Activated T-cell treated with anti-CD3 and anti-CD28 coated beads for 48 hours (primary cell): ENCODE measurements around the gene KDM6B.
A peak's percentile ranks its signal among the peaks of the same experiment; 100 is the strongest.

Experiments used
- DNase-seq: peaks from one replicate; pipeline ENCODE4 v3.0.0-alpha.2; 2020; ENCODE audit warnings: low read depth

Gene KDM6B

DNA sequence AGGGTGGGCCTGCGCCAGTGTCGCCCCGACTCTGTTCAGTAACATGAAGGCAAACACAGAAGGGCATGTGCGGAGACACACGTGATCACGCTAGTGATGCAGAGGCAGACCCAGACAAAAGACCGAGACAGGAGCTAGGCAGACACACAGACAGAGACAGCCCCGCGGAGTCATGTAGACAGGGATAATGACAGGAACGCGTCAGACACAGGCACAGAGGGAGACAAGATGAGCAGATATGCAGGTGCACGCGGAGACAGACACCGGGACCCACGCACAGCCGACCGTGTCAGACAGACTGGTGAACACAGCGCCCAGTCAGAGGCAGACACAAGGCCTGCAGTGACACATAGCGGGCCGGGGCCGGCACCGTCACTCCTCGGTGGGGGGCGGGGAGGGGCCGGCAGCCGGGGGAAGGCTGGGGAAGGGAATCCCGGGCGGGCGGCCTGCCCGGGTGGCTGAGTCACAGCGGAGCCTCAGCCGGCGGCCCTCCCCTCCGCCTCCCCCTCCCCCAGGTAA is 7.4 kb downstream of the KDM6B start:
- DNase-seq = peak; percentile 92

DNA sequence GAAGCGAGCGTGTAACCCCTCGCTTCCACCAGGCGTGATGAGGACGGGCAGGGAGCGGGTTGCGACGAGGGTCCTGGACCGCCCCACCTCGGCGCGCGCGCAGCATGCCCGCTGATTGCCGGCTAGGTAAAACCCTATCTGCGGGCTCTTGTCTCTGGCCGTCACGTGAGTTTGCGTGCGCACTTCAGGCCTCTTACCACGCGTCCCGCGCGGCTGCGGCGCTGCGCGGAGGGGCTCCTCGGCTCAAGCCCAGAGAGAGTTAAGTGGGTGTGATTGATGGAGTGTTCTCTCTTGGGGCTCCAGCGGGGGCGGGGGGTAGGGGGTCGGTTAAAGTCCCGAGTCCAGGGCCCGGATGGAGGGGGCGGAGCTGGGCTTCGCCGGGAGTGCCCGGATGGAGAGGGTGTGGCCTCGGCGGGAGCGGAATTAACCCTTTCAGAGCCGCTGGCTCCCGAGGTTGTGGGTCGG is 7.9 kb downstream of the KDM6B start:
- DNase-seq = peak; percentile 80

DNA sequence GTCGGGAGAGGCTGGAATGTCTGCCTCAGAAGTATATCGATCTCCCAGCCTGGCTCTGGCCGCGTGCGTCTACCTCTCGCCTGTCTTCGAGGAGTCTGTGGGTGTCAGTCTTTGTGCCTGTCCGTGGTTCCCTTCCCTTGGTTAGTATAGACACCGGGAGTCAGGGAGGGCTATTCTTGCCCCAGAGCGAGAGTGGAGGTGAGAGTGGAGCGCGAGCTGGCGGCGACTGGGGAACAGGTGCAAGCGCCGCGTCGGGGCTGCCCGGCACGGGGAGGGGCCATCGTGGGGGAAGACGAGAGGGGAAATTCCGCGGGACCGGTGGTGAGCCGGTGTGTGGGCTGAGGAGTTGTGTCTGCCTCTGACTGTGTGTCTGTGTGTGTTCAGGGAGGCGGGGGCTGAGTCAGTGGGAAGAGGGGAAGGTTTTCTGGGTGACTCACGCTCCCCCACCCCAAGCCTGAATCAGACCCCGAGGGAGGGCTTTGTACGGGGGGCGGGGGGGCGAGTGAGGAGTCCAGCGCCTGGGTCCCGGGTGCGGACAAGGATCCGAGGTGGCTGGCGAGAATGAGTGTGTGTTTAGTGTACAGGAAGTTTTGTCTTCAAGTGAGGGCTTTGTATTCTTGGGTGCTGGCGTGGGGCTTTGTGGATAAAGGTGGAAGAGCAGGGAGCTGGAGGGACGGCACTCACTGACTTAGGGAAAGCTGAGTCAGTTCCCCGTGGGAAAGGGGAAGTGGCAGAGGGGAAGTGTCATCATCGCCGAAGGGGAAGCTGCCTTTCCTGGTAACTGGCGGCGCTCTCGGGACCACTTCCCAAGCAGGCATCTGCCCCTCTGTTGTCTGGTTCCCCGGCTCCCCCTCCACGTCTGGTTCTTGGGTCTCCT is 8.6 kb downstream of the KDM6B start:
- peak; percentile 92 for DNase-seq

DNA sequence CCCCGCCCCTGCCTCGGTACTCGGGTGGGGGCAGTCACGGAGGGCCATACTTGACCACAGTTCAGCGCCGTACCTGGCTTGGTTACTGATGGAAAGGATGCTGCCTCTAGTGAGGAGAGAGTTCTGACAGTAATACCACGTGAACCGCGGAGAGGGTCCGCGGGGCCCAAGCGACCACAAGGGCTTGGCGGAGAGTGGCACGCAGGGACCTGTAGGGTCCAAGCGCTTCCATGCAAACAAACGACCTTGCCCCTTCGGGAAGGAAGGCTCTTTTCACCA is 9.2 kb downstream of the KDM6B start:
- DNase-seq = no peak

DNA sequence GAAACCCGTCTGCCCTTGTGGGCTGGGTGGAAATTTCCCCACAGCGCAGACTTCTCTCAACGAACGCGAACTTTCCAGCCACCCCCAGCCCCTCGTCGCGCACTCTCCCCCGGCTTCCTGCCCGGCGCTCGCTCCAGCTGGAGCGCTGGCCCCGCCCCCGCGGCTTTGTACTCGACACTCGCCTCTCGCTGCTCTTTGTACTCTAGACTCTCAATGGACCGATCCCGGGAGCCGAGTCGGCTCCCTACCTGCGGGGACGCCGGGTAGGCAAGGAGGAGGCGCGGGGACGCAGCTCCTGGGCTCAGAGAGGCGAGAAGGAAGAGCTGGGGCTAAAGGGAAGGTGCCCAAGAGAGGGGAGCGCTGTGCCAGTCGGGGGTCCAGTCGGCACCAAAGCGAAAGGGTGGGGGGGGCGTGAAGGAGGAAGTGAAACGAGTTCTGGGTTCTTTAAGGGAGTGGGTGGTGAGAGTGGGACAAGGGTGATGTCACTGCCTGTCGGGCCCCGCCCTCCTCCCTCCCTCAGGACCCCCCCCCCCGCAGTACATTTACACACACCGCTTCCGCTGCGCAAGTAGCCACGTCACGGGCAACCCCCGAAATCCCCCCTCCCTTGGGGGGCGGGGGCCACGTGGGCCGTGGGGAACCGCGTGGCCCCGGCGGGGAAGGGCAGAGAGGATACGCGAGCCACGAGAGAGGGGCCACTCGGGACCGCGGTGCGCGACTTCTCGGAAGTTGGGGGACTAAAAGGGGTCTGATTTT is 9.7 kb downstream of the KDM6B start:
- DNase-seq = peak; percentile 83

DNA sequence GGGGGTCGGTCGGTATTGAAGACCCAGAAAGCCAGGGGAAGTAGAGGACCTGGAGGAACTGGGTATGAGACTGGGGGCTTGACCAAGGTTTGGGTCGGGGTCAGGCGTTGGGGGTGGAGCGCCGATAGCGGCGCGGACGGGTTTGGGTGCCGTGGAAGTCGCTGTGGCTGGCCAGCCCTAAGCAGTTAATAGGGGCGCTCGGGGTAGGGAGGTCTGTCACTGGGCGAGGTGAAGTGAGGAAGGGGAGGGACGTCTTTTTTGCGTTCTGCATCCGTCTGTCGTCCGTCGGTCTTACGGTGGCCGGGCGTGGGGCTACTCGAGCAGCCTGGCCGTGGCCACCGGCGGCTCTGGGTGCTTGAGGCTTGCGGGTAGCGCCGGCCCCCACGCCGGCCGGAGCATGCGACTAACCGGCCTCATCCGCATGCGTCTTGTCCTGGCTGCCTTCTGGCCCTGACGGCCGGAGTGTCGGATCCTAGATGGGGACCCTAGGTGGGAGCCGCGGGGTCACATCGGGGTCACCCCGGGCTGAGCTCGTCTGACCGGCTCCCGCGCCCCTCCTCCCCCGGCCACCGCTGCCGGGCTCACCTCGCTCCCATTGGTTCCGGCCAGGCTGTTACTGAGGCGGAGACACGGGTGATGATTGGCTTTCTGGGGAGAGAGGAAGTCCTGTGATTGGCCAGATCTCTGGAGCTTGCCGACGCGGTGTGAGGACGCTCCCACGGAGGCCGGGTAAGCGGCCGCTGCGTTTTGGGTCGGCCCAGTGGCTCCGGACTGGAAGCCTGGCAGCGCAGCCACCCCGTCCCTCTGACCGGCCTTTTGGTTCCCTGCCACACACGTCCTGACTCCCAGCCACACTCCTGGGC is 10.5 kb downstream of the KDM6B start:
- DNase-seq = peak; percentile 82

DNA sequence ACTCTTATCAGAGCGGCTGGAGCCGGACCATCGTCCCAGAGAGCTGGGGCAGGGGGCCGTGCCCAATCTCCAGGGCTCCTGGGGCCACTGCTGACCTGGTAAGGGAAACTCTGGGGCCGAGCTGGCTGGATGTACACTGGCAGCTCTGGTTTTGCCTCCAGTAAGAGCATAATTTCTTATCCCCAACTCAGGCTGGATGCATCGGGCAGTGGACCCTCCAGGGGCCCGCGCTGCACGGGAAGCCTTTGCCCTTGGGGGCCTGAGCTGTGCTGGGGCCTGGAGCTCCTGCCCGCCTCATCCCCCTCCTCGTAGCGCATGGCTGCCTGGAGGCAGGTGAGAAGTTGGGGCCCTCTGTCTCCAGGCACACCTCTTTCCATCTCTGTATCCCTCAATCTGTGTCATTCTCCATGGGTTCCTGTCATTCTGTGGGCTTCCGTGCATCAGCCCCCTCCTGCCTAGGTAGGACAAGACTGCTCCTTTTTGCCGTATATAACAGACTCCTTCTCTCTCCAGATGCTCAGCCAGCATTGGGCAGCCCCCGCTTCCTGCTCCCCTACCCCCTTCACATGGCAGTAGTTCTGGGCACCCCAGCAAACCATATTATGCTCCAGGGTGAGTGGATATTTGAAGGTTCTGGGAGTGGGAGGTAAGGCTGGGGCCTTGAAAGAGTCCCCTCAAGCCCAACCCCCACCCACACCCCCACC is 11.5 kb downstream of the KDM6B start:
- no peak for DNase-seq

DNA sequence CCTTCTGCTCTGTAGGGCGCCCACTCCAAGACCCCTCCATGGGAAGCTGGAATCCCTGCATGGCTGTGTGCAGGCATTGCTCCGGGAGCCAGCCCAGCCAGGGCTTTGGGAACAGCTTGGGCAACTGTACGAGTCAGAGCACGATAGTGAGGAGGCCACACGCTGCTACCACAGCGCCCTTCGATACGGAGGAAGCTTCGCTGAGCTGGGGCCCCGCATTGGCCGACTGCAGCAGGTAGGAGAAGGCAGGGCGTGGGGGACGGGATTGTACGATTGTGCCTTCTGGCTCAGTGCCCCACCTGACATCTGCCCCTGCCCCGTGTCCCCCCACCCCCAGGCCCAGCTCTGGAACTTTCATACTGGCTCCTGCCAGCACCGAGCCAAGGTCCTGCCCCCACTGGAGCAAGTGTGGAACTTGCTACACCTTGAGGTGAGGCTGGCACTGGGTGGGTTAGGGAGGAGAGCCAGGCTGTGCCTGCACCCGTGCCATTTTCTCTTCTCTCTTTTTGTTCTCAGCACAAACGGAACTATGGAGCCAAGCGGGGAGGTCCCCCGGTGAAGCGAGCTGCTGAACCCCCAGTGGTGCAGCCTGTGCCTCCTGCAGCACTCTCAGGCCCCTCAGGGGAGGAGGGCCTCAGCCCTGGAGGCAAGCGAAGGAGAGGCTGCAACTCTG is 12.2 kb downstream of the KDM6B start:
- no peak for DNase-seq

DNA sequence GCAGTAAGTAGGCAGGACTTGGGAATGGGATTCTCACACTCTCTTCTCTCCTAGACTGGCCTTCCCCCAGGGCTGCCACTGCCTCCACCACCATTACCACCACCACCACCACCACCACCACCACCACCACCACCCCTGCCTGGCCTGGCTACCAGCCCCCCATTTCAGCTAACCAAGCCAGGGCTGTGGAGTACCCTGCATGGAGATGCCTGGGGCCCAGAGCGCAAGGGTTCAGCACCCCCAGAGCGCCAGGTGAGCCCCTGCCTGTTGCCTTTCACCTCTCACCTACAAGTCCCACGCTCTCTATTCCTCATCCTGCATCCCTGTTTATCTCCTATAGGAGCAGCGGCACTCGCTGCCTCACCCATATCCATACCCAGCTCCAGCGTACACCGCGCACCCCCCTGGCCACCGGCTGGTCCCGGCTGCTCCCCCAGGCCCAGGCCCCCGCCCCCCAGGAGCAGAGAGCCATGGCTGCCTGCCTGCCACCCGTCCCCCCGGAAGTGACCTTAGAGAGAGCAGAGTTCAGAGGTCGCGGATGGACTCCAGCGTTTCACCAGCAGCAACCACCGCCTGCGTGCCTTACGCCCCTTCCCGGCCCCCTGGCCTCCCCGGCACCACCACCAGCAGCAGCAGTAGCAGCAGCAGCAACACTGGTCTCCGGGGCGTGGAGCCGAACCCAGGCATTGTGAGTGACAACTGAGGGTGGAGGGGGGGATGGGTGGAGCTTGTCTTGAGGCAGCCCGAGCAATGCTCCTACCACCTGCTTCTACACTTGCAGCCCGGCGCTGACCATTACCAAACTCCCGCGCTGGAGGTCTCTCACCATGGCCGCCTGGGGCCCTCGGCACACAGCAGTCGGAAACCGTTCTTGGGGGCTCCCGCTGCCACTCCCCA is 13.0 kb downstream of the KDM6B start:
- no peak for DNase-seq

DNA sequence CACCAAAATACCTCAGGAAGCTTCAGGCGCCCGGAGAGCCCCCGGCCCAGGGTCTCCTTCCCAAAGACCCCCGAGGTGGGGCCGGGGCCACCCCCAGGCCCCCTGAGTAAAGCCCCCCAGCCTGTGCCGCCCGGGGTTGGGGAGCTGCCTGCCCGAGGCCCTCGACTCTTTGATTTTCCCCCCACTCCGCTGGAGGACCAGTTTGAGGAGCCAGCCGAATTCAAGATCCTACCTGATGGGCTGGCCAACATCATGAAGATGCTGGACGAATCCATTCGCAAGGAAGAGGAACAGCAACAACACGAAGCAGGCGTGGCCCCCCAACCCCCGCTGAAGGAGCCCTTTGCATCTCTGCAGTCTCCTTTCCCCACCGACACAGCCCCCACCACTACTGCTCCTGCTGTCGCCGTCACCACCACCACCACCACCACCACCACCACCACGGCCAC is 14.1 kb downstream of the KDM6B start:
- no peak for DNase-seq

DNA sequence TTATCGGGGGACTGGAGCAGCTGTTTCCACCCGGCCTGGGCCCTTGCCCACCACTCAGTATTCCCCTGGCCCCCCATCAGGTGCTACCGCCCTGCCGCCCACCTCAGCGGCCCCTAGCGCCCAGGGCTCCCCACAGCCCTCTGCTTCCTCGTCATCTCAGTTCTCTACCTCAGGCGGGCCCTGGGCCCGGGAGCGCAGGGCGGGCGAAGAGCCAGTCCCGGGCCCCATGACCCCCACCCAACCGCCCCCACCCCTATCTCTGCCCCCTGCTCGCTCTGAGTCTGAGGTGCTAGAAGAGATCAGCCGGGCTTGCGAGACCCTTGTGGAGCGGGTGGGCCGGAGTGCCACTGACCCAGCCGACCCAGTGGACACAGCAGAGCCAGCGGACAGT is 14.7 kb downstream of the KDM6B start:
- no peak for DNase-seq

DNA sequence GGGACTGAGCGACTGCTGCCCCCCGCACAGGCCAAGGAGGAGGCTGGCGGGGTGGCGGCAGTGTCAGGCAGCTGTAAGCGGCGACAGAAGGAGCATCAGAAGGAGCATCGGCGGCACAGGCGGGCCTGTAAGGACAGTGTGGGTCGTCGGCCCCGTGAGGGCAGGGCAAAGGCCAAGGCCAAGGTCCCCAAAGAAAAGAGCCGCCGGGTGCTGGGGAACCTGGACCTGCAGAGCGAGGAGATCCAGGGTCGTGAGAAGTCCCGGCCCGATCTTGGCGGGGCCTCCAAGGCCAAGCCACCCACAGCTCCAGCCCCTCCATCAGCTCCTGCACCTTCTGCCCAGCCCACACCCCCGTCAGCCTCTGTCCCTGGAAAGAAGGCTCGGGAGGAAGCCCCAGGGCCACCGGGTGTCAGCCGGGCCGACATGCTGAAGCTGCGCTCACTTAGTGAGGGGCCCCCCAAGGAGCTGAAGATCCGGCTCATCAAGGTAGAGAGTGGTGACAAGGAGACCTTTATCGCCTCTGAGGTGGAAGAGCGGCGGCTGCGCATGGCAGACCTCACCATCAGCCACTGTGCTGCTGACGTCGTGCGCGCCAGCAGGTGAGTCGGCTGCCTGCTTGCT is 15.2 kb downstream of the KDM6B start:
- no peak for DNase-seq

DNA sequence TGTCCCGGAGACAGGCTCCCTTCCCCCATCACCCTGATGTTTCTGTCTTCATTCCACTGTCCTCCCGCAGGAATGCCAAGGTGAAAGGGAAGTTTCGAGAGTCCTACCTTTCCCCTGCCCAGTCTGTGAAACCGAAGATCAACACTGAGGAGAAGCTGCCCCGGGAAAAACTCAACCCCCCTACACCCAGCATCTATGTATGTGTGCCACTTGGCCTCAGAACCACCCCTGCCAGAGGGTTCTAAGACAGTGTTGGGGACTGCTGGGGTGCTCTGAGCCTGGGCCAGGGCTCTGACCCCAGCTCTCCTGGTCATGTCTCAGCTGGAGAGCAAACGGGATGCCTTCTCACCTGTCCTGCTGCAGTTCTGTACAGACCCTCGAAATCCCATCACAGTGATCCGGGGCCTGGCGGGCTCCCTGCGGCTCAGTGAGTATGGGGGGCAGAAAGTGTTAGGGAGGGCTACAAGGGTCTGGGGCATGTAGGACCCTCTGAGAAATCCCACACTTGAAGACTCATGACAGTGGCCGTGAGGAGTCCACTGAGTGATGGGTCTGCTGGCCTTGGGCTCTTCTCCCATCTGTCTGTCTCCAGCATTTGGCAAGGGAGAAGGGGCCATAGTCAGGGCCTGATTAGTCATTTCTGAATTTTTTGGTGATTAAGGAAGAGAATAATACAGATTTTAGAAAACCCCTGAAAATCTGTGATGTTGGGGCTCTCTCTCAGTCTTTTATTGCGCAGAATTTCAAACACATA is 15.9 kb downstream of the KDM6B start:
- DNase-seq = no peak

DNA sequence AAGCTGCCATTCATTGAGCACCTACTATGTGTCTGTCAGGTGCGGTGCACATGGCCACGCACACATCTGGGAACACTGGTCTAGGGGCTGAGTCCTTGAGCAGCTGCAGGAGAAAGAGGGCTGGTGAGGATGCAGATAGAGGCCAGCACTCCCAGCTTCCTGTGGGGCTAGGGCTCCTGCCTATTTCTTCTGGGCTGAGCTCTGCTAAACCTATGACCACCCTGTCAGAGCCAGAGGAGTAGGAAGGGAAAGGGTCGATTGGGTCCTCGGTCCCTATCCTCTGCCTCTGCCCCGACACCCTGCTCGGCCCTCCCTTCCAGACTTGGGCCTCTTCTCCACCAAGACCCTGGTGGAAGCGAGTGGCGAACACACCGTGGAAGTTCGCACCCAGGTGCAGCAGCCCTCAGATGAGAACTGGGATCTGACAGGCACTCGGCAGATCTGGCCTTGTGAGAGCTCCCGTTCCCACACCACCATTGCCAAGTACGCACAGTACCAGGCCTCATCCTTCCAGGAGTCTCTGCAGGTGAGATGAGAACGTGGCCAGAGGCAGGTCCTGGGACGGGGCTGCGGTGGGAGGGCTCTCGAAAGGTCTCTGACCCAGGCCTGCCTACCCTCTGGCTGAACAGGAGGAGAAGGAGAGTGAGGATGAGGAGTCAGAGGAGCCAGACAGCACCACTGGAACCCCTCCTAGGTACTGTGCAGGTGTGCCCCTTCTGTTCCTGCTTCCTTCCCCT is 16.9 kb downstream of the KDM6B start:
- DNase-seq = no peak

DNA sequence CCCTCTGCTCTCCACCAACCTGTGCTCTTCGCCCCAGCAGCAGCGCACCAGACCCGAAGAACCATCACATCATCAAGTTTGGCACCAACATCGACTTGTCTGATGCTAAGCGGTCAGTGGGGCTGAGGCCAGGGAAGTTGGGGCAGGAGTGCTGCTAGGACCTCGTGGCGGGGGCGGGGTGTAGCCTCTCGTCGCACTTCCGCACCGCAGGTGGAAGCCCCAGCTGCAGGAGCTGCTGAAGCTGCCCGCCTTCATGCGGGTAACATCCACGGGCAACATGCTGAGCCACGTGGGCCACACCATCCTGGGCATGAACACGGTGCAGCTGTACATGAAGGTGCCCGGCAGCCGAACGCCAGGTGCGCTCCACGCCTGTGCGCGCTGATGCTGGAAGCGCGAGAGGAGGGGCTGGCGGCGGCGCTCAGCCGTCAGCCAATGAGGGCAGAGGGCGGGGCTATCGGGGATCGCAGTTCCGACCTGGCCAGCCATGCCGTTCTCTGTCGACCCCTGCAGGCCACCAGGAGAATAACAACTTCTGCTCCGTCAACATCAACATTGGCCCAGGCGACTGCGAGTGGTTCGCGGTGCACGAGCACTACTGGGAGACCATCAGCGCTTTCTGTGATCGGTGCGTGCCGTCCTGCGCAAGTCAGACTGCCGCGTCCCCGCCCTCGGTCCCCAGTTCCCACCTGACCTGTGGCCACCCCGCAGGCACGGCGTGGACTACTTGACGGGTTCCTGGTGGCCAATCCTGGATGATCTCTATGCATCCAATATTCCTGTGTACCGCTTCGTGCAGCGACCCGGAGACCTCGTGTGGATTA is 17.6 kb downstream of the KDM6B start:
- peak; percentile 93 for DNase-seq

DNA sequence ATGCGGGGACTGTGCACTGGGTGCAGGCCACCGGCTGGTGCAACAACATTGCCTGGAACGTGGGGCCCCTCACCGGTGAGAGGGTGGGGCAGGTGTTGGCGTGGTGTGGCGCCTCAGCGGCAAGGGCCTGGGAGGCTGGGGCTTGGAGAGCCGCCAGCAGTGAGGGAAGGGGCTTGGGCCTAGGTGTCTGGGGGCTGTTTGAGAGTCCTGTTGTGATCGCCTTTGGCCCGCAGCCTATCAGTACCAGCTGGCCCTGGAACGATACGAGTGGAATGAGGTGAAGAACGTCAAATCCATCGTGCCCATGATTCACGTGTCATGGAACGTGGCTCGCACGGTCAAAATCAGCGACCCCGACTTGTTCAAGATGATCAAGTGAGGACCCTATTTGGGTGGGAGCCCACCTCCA is 18.2 kb downstream of the KDM6B start:
- no peak for DNase-seq
